HUDEP-2 (cell line): ENCODE measurements around the gene CHRNA5.
"Not testable (repeated sequence)": the region's sequence is repeated elsewhere in the genome, so short reads cannot be mapped to it uniquely, and the experiment has no call there.

Experiments
- DNase-seq, 76 experiments: peaks; one replicate each; lab custom pipeline; 2025; ENCODE audit not compliant: unreplicated experiment in 76 of 76; lab: John Stamatoyannopoulos, UW

The CHRNA5 gene

GRCh38 chr15:78564743-78565096 lies 600 bp upstream of the CHRNA5 start:
- no peak for DNase-seq

GRCh38 chr15:78565951-78566774 lies 843 bp downstream of the CHRNA5 start:
- DNase-seq, result peak in 3 of 76 experiments; percentile 6 to 32 (median 18)

GRCh38 chr15:78567531-78567930 lies 2.2 kb downstream of the CHRNA5 start:
- no peak for DNase-seq

GRCh38 chr15:78570710-78571109 lies 5.4 kb downstream of the CHRNA5 start:
- peak in 1 of 76 experiments; percentile 7 for DNase-seq

GRCh38 chr15:78571382-78571781 lies 6.1 kb downstream of the CHRNA5 start:
- DNase-seq, result no peak

DNA sequence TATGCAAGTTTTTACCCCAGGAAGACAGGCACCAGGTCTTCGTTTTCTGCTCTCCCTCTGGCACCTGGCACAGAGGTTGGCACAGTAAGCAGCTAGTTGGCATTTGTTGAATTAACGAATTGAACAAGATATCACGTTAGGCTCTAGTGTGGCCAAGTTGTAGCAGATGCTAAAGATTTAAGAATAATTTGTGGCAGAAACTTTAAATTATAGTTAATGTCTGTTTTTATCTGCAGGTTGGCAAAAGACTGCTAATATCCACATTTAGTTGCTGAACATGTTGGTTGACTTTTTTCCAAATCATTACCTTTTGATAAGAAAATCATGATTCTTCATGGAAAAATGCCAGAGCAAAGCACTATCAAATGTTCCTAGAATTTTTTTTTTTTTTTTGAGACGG lies 8.1 kb downstream of the CHRNA5 start:
- DNase-seq, result no peak

GRCh38 chr15:78574944-78575343 lies 9.6 kb downstream of the CHRNA5 start:
- no peak for DNase-seq

GRCh38 chr15:78597583-78597982 lies 32.3 kb downstream of the CHRNA5 start:
- no peak for DNase-seq

DNA sequence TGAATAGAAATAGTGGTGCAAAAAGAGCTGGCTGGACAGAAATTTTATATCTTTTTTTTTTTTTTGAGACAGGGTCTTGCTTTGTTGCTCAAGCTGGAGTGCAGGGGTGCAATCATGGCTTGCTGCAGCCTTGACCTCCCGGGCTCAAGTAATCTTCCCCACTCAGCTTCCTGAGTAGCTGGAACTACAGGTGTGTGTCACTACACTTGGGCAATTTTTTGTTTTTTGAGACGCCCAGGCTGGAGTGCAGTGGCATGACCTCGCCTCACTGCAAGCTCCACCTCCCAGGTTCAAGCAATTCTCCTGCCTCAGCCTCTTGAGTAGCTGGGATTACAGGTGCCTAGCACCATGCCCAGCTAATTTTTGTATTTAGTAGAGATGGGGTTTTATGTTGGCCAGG lies 33.0 kb downstream of the CHRNA5 start:
- no peak for DNase-seq

DNA sequence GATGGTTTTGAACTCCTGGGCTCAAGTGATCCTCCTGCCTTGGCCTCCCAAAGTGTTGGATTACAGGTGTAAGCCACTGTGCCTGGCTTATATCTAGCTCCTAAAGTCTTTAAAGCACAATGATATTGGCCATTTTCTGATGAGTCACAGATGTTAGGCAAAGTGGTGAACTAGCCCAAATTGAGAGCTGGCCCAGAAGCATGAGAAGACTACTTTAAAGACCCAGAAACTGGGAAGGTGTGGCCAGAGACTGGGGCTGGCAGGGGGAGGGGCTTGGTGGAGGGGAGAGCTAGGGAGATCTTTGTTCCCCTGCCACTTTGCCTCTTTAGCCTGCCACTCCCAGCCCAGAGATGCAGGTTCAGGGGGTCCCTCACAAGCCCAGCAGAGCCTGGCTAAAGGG lies 33.9 kb downstream of the CHRNA5 start:
- DNase-seq, result peak in 1 of 76 experiments; percentile 5

DNA sequence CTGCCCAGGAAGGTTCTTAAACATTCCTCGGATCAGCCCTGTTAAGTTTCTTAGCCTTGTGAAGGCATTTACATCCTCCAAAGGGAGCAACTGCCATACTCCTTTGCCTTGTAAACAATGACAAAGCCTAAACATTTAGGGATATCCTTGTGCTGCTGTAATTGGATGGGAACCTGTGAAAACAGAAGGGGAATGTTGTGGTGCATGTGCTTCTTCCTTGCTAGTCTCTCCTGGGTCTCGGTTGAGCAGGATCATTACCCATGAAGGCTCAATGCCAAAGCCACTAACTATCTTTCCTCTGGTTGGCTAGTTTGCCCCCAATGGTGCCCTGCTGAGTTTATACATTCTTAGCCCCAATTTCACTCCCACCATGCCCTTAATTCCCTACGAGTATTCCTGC lies 38.1 kb downstream of the CHRNA5 start:
- no peak for DNase-seq

- DNase-seq, result no peak
These were observed 39.1 kb downstream of the CHRNA5 start for GRCh38 chr15:78604420-78604819.

- DNase-seq, result no peak
These were observed 39.9 kb downstream of the CHRNA5 start for GRCh38 chr15:78605201-78605600.

GRCh38 chr15:78605680-78606079 lies 40.4 kb downstream of the CHRNA5 start:
- no peak for DNase-seq

DNA sequence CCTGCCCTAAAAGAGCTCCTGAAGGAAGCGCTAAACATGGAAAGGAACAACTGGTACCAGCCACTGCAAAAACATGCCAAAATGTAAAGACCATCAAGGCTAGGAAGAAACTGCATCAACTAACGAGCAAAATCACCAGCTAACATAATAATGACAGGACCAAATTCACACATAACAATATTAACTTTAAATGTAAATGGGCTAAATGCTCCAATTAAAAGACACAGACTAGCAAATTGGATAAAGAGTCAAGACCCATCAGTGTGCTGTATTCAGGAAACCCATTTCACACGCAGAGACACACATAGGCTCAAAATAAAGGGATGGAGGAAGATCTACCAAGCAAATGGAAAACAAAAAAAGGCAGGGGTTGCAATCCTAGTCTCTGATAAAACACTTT lies 44.2 kb downstream of the CHRNA5 start:
- not testable (repeated sequence) for DNase-seq

GRCh38 chr15:78614021-78614420 lies 48.7 kb downstream of the CHRNA5 start:
- DNase-seq, result no peak

GRCh38 chr15:78615151-78615589 lies 49.9 kb downstream of the CHRNA5 start:
- no peak for DNase-seq

- no peak for DNase-seq
These were observed 51.2 kb downstream of the CHRNA5 start for GRCh38 chr15:78616506-78616905.

GRCh38 chr15:78617076-78617475 lies 51.8 kb downstream of the CHRNA5 start:
- no peak for DNase-seq

DNA sequence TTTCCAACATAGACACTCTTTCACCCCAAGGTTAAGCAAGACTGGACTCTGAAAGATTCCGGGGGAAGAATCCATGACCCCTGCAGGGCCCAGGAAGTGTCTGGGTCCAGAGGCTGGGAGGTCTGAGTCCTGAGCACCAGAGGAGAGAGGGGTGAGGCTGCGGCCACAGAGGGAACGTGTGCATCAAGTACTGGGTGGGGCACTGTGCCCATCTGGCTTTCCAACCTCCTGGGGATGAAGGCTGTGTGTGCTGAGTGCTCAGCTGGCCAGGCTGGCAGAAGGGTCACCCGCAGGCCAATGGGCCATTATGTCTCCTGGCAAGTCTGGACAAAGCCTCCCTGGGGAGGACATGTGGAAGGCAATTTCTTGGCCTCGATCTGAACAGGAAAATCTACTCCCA lies 52.2 kb downstream of the CHRNA5 start:
- DNase-seq, result no peak

DNA sequence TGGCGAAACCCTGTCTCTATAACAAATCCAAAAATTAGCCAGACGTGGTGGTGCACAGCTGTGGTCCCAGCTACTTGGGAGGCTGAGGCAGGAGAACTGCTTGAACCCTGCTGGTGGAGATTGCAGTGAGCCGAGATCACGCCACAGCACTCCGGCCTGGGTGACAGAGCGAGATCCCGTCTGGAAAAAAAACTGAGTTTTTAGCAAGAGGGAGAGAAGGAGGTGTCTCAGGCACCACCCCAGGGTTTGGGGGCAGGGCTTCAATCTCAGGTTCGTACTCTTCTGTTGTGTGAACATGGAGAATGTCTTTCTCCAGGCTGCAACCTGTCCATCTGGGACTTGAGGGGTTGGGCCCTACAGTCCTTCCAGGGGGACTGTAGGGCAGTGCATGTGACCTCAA lies 52.7 kb downstream of the CHRNA5 start:
- no peak for DNase-seq

DNA sequence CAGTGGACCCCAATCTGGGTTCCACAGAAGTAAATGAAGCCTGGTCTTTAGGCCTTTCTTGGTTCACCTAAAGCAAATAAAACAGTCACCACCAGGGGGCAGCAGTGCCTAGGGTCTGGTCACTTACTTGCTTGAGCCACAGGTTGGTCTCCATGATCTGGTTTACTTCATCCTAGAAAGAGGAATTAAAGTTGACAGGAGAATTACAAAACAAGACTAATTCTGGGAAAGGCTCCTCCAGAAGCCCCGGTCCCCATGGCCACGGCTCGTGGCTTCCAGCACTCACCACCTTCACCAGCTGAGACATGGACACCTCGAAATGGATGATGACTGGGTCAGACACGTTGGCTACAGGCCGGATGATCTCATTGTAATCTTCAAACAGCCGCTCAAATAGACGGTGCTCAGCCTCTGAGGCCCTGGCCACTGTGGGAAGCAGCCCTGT lies 53.2 kb downstream of the CHRNA5 start:
- DNase-seq, result peak in 68 of 76 experiments; percentile 7 to 82 (median 57)
